ENCODE results near the gene IFT81. TPM values are rescaled to one million over a fixed set of nuclear protein-coding genes. Genes with fewer than 3 reads are reported as not detected.

The IFT81 gene
- total RNA-seq, 1 experiment from 2014 or later, result 32.9 TPM

GRCh38 chr12:110233212-110233903, 109.2 kb downstream of the IFT81 start:
- no peak overlapping the region for H3K4me3 ChIP-seq (ENCODE audit: low read depth, low read length, poor library complexity, severe bottlenecking)
- H3K27me3 ChIP-seq (replicated peaks; ENCODE audit: insufficient read depth, low read depth, low read length, poor library complexity), result no peaks in the 10 kb centered on the region
- ChIA-PET POLR2A (ENCODE audit: low non-redundant PET) (no interaction called here), CTCF (no interaction called here)
- H3K27ac ChIP-seq (ENCODE audit: low read depth, low read length, poor library complexity, severe bottlenecking), result no peak overlapping the region
- BruUV-seq (replicated peaks), result no TSS peak
- H3K4me1 ChIP-seq (ENCODE audit: insufficient read depth, low read length, poor library complexity, severe bottlenecking), result peaks cover 11% of the 10 kb centered on the region
- no peaks in the 10 kb centered on the region for H3K9me3 ChIP-seq (ENCODE audit: low read depth, low read length, poor library complexity, severe bottlenecking)
- TF ChIP-seq EZH2 (IDR thresholded peaks at IDR 0.05; ENCODE audit: borderline replicate concordance, low read depth, low read length, poor library complexity, severe bottlenecking), result no peak
- TF ChIP-seq CTCF (conservative IDR thresholded peaks at IDR 0.05; ENCODE audit: low read depth, low read length), result no peak
- DNase-seq (ENCODE audit: low spot score), result no peak
- no peaks in the 10 kb centered on the region for H3K36me3 ChIP-seq (ENCODE audit: insufficient read depth, low read length, poor library complexity, severe bottlenecking)
- intact Hi-C loops (cut with micrococcal nuclease; ENCODE audit: unreplicated experiment), result no loop called here

GRCh38 chr12:110234331-110234751, 110.2 kb downstream of the IFT81 start:
- no peaks in the 10 kb centered on the region for H3K9me3 ChIP-seq (ENCODE audit: low read depth, low read length, poor library complexity, severe bottlenecking)
- H3K27ac ChIP-seq (ENCODE audit: low read depth, low read length, poor library complexity, severe bottlenecking), result peak overlapping the region; percentile 4
- ChIA-PET POLR2A (ENCODE audit: low non-redundant PET) (no interaction called here), CTCF (no interaction called here)
- H3K36me3 ChIP-seq (ENCODE audit: insufficient read depth, low read length, poor library complexity, severe bottlenecking), result no peaks in the 10 kb centered on the region
- H3K4me1 ChIP-seq (ENCODE audit: insufficient read depth, low read length, poor library complexity, severe bottlenecking), result peaks cover 11% of the 10 kb centered on the region
- no peak for DNase-seq (ENCODE audit: low spot score)
- no peak overlapping the region for H3K4me3 ChIP-seq (ENCODE audit: low read depth, low read length, poor library complexity, severe bottlenecking)
- intact Hi-C loops (cut with micrococcal nuclease; ENCODE audit: unreplicated experiment), result no loop called here
- no peak for TF ChIP-seq EZH2 (IDR thresholded peaks at IDR 0.05; ENCODE audit: borderline replicate concordance, low read depth, low read length, poor library complexity, severe bottlenecking)
- TF ChIP-seq CTCF (conservative IDR thresholded peaks at IDR 0.05; ENCODE audit: low read depth, low read length), result no peak
- BruUV-seq (replicated peaks), result no TSS peak
- H3K27me3 ChIP-seq (replicated peaks; ENCODE audit: insufficient read depth, low read depth, low read length, poor library complexity), result no peaks in the 10 kb centered on the region

GRCh38 chr12:110234755-110235154, 110.6 kb downstream of the IFT81 start:
- TF ChIP-seq EZH2 (IDR thresholded peaks at IDR 0.05; ENCODE audit: borderline replicate concordance, low read depth, low read length, poor library complexity, severe bottlenecking) (no peak), CTCF (conservative IDR thresholded peaks at IDR 0.05; ENCODE audit: low read depth, low read length) (no peak)
- CTCF ChIA-PET, result no interaction called here
- POLR2A ChIA-PET (ENCODE audit: low non-redundant PET), result no interaction called here
- no peak for DNase-seq (ENCODE audit: low spot score)
- Histone ChIP-seq H3K27ac (ENCODE audit: low read depth, low read length, poor library complexity, severe bottlenecking) (peak overlapping the region; percentile 4), H3K36me3 (ENCODE audit: insufficient read depth, low read length, poor library complexity, severe bottlenecking) (no peaks in the 10 kb centered on the region), H3K4me3 (ENCODE audit: low read depth, low read length, poor library complexity, severe bottlenecking) (no peak overlapping the region), H3K4me1 (ENCODE audit: insufficient read depth, low read length, poor library complexity, severe bottlenecking) (peaks cover 11% of the 10 kb centered on the region), H3K27me3 (replicated peaks; ENCODE audit: insufficient read depth, low read depth, low read length, poor library complexity) (no peaks in the 10 kb centered on the region), H3K9me3 (ENCODE audit: low read depth, low read length, poor library complexity, severe bottlenecking) (no peaks in the 10 kb centered on the region)
- intact Hi-C loops (cut with micrococcal nuclease; ENCODE audit: unreplicated experiment), result no loop called here
- BruUV-seq (replicated peaks), result no TSS peak
